ENCODE data around the gene CELF5.
"Not testable (repeated sequence)": the region's sequence is repeated elsewhere in the genome, so short reads cannot be mapped to it uniquely, and the experiment has no call there.

CELF5 gene

GRCh38 chr19:3229888-3230496 is 5.5 kb downstream of the CELF5 start:
- Histone ChIP-seq H3K36me3 (ENCODE audit: low read depth) (no peaks in the 10 kb centered on the region), H3K9me3 (ENCODE audit: severe bottlenecking) (no peaks in the 10 kb centered on the region), H3K27me3 (ENCODE audit: insufficient read depth, poor library complexity, severe bottlenecking) (peaks cover 33% of the 10 kb centered on the region), H3K4me1 (ENCODE audit: insufficient read depth, poor library complexity, severe bottlenecking) (no peaks in the 10 kb centered on the region), H3K4me3 (ENCODE audit: severe bottlenecking) (no peak overlapping the region), H3K27ac (ENCODE audit: poor library complexity, severe bottlenecking) (no peak overlapping the region)
- no peak for ATAC-seq (ENCODE audit: low read depth)
- no peak for TF ChIP-seq CTCF (IDR thresholded peaks at IDR 0.05; ENCODE audit: poor library complexity, severe bottlenecking)
- no peak for DNase-seq (ENCODE audit: low spot score)

- no peaks in the 10 kb centered on the region for H3K4me1 ChIP-seq (ENCODE audit: insufficient read depth, poor library complexity, severe bottlenecking)
- peaks cover 24% of the 10 kb centered on the region for H3K27me3 ChIP-seq (ENCODE audit: insufficient read depth, poor library complexity, severe bottlenecking)
- no peak overlapping the region for H3K4me3 ChIP-seq (ENCODE audit: severe bottlenecking)
- no peaks in the 10 kb centered on the region for H3K36me3 ChIP-seq (ENCODE audit: low read depth)
- no peak overlapping the region for H3K27ac ChIP-seq (ENCODE audit: poor library complexity, severe bottlenecking)
- ATAC-seq (ENCODE audit: low read depth) (no peak), DNase-seq (ENCODE audit: low spot score) (no peak)
- TF ChIP-seq CTCF (IDR thresholded peaks at IDR 0.05; ENCODE audit: poor library complexity, severe bottlenecking), result no peak
- H3K9me3 ChIP-seq (ENCODE audit: severe bottlenecking), result no peaks in the 10 kb centered on the region
These were observed 6.8 kb downstream of the CELF5 start for GRCh38 chr19:3231288-3231687.

- H3K9me3 ChIP-seq (ENCODE audit: severe bottlenecking), result no peaks in the 10 kb centered on the region
- no peak for ATAC-seq (ENCODE audit: low read depth)
- DNase-seq (ENCODE audit: low spot score), result no peak
- H3K4me3 ChIP-seq (ENCODE audit: severe bottlenecking), result no peak overlapping the region
- H3K27me3 ChIP-seq (ENCODE audit: insufficient read depth, poor library complexity, severe bottlenecking), result peaks cover 11% of the 10 kb centered on the region
- no peaks in the 10 kb centered on the region for H3K36me3 ChIP-seq (ENCODE audit: low read depth)
- no peaks in the 10 kb centered on the region for H3K4me1 ChIP-seq (ENCODE audit: insufficient read depth, poor library complexity, severe bottlenecking)
- TF ChIP-seq CTCF (IDR thresholded peaks at IDR 0.05; ENCODE audit: poor library complexity, severe bottlenecking), result no peak
- H3K27ac ChIP-seq (ENCODE audit: poor library complexity, severe bottlenecking), result no peak overlapping the region
These were observed 8.7 kb downstream of the CELF5 start for GRCh38 chr19:3233116-3233515.

GRCh38 chr19:3233831-3234230 is 9.4 kb downstream of the CELF5 start:
- Histone ChIP-seq H3K27me3 (ENCODE audit: insufficient read depth, poor library complexity, severe bottlenecking) (peaks cover 7% of the 10 kb centered on the region), H3K36me3 (ENCODE audit: low read depth) (no peaks in the 10 kb centered on the region), H3K27ac (ENCODE audit: poor library complexity, severe bottlenecking) (no peak overlapping the region), H3K4me1 (ENCODE audit: insufficient read depth, poor library complexity, severe bottlenecking) (no peaks in the 10 kb centered on the region), H3K4me3 (ENCODE audit: severe bottlenecking) (no peak overlapping the region), H3K9me3 (ENCODE audit: severe bottlenecking) (no peaks in the 10 kb centered on the region)
- DNase-seq (ENCODE audit: low spot score), result no peak
- ATAC-seq (ENCODE audit: low read depth), result no peak
- no peak for TF ChIP-seq CTCF (IDR thresholded peaks at IDR 0.05; ENCODE audit: poor library complexity, severe bottlenecking)

- Histone ChIP-seq H3K36me3 (ENCODE audit: low read depth) (no peaks in the 10 kb centered on the region), H3K27ac (ENCODE audit: poor library complexity, severe bottlenecking) (no peak overlapping the region), H3K4me3 (ENCODE audit: severe bottlenecking) (no peak overlapping the region), H3K4me1 (ENCODE audit: insufficient read depth, poor library complexity, severe bottlenecking) (no peaks in the 10 kb centered on the region), H3K27me3 (ENCODE audit: insufficient read depth, poor library complexity, severe bottlenecking) (no peaks in the 10 kb centered on the region), H3K9me3 (ENCODE audit: severe bottlenecking) (no peaks in the 10 kb centered on the region)
- DNase-seq (ENCODE audit: low spot score), result no peak
- ATAC-seq (ENCODE audit: low read depth), result no peak
- TF ChIP-seq CTCF (IDR thresholded peaks at IDR 0.05; ENCODE audit: poor library complexity, severe bottlenecking), result no peak
These were observed 10.3 kb downstream of the CELF5 start for GRCh38 chr19:3234800-3235199.

GRCh38 chr19:3235604-3236003 is 11.1 kb downstream of the CELF5 start:
- H3K9me3 ChIP-seq (ENCODE audit: severe bottlenecking); DNase-seq (ENCODE audit: low spot score); H3K27me3 ChIP-seq (ENCODE audit: insufficient read depth, poor library complexity, severe bottlenecking); H3K36me3 ChIP-seq (ENCODE audit: low read depth); H3K27ac ChIP-seq (ENCODE audit: poor library complexity, severe bottlenecking); H3K4me1 ChIP-seq (ENCODE audit: insufficient read depth, poor library complexity, severe bottlenecking); ATAC-seq (ENCODE audit: low read depth); H3K4me3 ChIP-seq (ENCODE audit: severe bottlenecking): not testable (repeated sequence)

Measured in RWPE2 (cell line).